ENCODE results near the gene PLAAT3. TPM values are rescaled to one million over a fixed set of nuclear protein-coding genes. Genes with fewer than 3 reads are reported as not detected.

The PLAAT3 gene
- total and polyA plus RNA-seq, 4 donors: 13.4 to 90.1 (median 54.3) TPM

DNA sequence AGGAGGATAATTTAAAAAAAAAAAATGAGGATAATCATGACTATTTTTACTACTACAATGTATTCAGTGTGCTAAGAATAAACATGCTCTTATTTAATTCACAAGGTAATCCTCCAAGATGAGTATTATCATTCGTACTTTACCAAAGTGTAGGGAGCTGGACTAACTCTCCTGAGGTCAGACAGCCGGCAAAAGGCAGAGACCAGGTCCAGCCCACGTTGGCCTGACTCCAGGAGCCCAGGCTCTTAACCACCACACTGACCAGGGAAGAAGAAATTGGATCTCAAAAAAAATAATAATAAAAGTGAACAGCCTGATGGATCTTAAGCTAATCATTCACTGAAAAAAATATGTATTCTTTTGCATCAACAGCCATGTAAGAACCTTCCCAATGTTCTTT lies 25.2 kb downstream of the PLAAT3 start:
- Histone ChIP-seq H3K4me1 (ENCODE audit: control insufficient read depth in 4 of 4, insufficient read depth in 4 of 4, low read length in 3 of 4) (peaks cover 6 to 17% (median 10%) of the 10 kb centered on the region in 4 donors), H3K9ac (ENCODE audit: low read depth in 1 of 2, low read length in 2 of 2) (no peak overlapping the region), H3K9me3 (ENCODE audit: control insufficient read depth in 4 of 4, low read length in 3 of 4) (no peaks in the 10 kb centered on the region), H3K4me3 (ENCODE audit: low read depth in 1 of 3, low read length in 3 of 3) (no peak overlapping the region), H3K27ac (ENCODE audit: low read depth in 1 of 2, low read length in 2 of 2) (no peak overlapping the region), H3K27me3 (ENCODE audit: control insufficient read depth in 4 of 4, insufficient read depth in 4 of 4, low read length in 3 of 4) (no peaks in the 10 kb centered on the region), H3K36me3 (ENCODE audit: control insufficient read depth in 4 of 4, insufficient read depth in 3 of 4, low read depth in 1 of 4, low read length in 3 of 4) (peaks cover 9 to 28% (median 16%) of the 10 kb centered on the region in 4 donors)
- no peak for DNase-seq (ENCODE audit: low spot score)
- 61% methylated on average over 3 of the region's 3 CpGs for WGBS
- no peak for TF ChIP-seq TAF1 (conservative IDR thresholded peaks at IDR 0.05)
- TF ChIP-seq, protein P1, sequence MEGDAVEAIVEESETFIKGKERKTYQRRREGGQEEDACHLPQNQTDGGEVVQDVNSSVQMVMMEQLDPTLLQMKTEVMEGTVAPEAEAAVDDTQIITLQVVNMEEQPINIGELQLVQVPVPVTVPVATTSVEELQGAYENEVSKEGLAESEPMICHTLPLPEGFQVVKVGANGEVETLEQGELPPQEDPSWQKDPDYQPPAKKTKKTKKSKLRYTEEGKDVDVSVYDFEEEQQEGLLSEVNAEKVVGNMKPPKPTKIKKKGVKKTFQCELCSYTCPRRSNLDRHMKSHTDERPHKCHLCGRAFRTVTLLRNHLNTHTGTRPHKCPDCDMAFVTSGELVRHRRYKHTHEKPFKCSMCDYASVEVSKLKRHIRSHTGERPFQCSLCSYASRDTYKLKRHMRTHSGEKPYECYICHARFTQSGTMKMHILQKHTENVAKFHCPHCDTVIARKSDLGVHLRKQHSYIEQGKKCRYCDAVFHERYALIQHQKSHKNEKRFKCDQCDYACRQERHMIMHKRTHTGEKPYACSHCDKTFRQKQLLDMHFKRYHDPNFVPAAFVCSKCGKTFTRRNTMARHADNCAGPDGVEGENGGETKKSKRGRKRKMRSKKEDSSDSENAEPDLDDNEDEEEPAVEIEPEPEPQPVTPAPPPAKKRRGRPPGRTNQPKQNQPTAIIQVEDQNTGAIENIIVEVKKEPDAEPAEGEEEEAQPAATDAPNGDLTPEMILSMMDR (IDR thresholded peaks at IDR 0.05; ENCODE audit: low read depth, low read length, missing input control): no peak
- TF ChIP-seq HNF4G (IDR thresholded peaks at IDR 0.05): no peak

DNA sequence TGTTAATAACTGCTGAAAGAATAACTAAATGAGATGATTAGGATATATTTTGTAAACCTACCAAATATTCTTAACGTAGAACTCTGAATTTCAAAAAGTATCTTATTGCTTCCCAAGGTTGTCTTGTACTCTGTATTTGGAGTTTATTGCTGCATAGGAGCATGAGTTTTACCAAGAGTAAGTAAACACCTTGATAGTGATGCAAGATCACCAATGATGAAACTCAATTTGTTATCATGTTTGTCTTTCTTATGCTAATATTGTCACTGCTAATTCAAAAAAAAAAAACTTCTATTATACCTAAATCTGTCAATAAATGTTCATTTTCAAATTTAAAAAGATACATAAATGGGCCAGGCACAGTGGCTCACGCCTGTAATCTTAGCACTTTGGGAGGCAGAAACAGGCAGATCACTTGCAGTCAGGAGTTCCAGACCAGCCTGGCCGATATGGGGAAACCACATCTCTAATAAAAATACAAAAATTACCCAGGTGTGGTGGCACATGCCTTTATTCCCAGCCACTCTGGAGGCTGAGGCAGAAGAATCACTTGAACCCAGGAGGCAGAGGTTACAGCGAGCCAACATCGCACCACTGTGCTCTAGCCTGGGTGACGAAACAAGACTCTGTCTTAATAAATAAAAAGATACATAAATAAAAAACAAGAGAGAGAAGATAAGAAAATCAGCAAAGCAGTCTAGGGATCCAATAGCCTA lies 27.6 kb downstream of the PLAAT3 start:
- peak overlapping the region in 1 of 2 donors; percentile 53 for H3K27ac ChIP-seq (ENCODE audit: low read depth in 1 of 2, low read length in 2 of 2)
- TF ChIP-seq, protein P2, sequence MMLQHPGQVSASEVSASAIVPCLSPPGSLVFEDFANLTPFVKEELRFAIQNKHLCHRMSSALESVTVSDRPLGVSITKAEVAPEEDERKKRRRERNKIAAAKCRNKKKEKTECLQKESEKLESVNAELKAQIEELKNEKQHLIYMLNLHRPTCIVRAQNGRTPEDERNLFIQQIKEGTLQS (IDR thresholded peaks at IDR 0.05): peak; percentile 96
- peak in 1 of 2 donors; percentile 34 for TF ChIP-seq JUND (IDR thresholded peaks at IDR 0.05)
- peak in 1 of 2 donors; percentile 75 for TF ChIP-seq RXRA (IDR thresholded peaks at IDR 0.05)
- TF ChIP-seq, protein P3, sequence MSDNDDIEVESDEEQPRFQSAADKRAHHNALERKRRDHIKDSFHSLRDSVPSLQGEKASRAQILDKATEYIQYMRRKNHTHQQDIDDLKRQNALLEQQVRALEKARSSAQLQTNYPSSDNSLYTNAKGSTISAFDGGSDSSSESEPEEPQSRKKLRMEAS (IDR thresholded peaks at IDR 0.05): peak; percentile 55
- no peak for TF ChIP-seq HNF4G (IDR thresholded peaks at IDR 0.05)
- TF ChIP-seq FOXA1 (IDR thresholded peaks at IDR 0.05): peak; percentile 94
- peak; percentile 63 to 75 for TF ChIP-seq HNF4A (conservative IDR thresholded peaks at IDR 0.05)
- peak in 1 of 2 donors; percentile 34 for TF ChIP-seq RAD21 (IDR thresholded peaks at IDR 0.05)
- TF ChIP-seq, protein P4, sequence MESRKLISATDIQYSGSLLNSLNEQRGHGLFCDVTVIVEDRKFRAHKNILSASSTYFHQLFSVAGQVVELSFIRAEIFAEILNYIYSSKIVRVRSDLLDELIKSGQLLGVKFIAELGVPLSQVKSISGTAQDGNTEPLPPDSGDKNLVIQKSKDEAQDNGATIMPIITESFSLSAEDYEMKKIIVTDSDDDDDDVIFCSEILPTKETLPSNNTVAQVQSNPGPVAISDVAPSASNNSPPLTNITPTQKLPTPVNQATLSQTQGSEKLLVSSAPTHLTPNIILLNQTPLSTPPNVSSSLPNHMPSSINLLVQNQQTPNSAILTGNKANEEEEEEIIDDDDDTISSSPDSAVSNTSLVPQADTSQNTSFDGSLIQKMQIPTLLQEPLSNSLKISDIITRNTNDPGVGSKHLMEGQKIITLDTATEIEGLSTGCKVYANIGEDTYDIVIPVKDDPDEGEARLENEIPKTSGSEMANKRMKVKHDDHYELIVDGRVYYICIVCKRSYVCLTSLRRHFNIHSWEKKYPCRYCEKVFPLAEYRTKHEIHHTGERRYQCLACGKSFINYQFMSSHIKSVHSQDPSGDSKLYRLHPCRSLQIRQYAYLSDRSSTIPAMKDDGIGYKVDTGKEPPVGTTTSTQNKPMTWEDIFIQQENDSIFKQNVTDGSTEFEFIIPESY (IDR thresholded peaks at IDR 0.05): peak; percentile 36
- TF ChIP-seq SP1 (IDR thresholded peaks at IDR 0.05): peak; percentile 10
- peak; percentile 15 for TF ChIP-seq YY1 (IDR thresholded peaks at IDR 0.05)
- TF ChIP-seq FOXA2 (IDR thresholded peaks at IDR 0.05): peak; percentile 97
- no peak for TF ChIP-seq GABPA (IDR thresholded peaks at IDR 0.05 in 1 of 2, conservative IDR thresholded peaks at IDR 0.05 in 1 of 2)
- TF ChIP-seq TAF1 (conservative IDR thresholded peaks at IDR 0.05): no peak
- TF ChIP-seq, protein P5, sequence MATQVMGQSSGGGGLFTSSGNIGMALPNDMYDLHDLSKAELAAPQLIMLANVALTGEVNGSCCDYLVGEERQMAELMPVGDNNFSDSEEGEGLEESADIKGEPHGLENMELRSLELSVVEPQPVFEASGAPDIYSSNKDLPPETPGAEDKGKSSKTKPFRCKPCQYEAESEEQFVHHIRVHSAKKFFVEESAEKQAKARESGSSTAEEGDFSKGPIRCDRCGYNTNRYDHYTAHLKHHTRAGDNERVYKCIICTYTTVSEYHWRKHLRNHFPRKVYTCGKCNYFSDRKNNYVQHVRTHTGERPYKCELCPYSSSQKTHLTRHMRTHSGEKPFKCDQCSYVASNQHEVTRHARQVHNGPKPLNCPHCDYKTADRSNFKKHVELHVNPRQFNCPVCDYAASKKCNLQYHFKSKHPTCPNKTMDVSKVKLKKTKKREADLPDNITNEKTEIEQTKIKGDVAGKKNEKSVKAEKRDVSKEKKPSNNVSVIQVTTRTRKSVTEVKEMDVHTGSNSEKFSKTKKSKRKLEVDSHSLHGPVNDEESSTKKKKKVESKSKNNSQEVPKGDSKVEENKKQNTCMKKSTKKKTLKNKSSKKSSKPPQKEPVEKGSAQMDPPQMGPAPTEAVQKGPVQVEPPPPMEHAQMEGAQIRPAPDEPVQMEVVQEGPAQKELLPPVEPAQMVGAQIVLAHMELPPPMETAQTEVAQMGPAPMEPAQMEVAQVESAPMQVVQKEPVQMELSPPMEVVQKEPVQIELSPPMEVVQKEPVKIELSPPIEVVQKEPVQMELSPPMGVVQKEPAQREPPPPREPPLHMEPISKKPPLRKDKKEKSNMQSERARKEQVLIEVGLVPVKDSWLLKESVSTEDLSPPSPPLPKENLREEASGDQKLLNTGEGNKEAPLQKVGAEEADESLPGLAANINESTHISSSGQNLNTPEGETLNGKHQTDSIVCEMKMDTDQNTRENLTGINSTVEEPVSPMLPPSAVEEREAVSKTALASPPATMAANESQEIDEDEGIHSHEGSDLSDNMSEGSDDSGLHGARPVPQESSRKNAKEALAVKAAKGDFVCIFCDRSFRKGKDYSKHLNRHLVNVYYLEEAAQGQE (IDR thresholded peaks at IDR 0.05): no peak
- peaks cover 6 to 28% (median 25%) of the 10 kb centered on the region in 4 donors for H3K36me3 ChIP-seq (ENCODE audit: control insufficient read depth in 4 of 4, insufficient read depth in 3 of 4, low read depth in 1 of 4, low read length in 3 of 4)

More for the DNA sequence above, 27.6 kb downstream of the PLAAT3 start:
- WGBS: 37% methylated on average over 6 of the region's 6 CpGs
- Histone ChIP-seq H3K9me3 (ENCODE audit: control insufficient read depth in 4 of 4, low read length in 3 of 4) (no peaks in the 10 kb centered on the region), H3K27me3 (ENCODE audit: control insufficient read depth in 4 of 4, insufficient read depth in 4 of 4, low read length in 3 of 4) (no peaks in the 10 kb centered on the region), H3K4me1 (ENCODE audit: control insufficient read depth in 4 of 4, insufficient read depth in 4 of 4, low read length in 3 of 4) (peaks cover 6 to 17% (median 10%) of the 10 kb centered on the region in 4 donors), H3K9ac (ENCODE audit: low read depth in 1 of 2, low read length in 2 of 2) (no peak overlapping the region), H3K4me3 (ENCODE audit: low read depth in 1 of 3, low read length in 3 of 3) (no peak overlapping the region)
- DNase-seq (ENCODE audit: low spot score): no peak

All from liver (tissue), 9 donors.